B cell (primary cell): ENCODE data around the gene THOP1. TPM values are rescaled to one million over a fixed set of nuclear protein-coding genes. Genes with fewer than 3 reads are reported as not detected.

Experiments
- ATAC-seq: fragments of 200-7000 bp; cut with Tn5 transposase; one replicate; pipeline ENCODE4 v1.10.0; 2021; ENCODE audit warnings: low read depth, mild to moderate bottlenecking, moderate number of reproducible peaks, moderate library complexity
- CTCF ChIA-PET: fragments of 350-600 bp; sonication (Branson Sonifier 250); formaldehyde crosslinking; loops from one replicate; lab custom pipeline; 2021; ENCODE audit warnings: antibody characterized with exemption, inconsistent platforms; lab: Charles Lee
- POLR2A ChIA-PET: fragments of 350-600 bp; sonication (Branson Sonifier 250); formaldehyde crosslinking; loops from one replicate; lab custom pipeline; 2021; ENCODE audit warnings: antibody characterized with exemption; lab: Charles Lee
- DNase-seq: peaks from one replicate; pipeline ENCODE4 v3.0.0; 2013
- H2AFZ ChIP-seq: 2 replicates; pipeline ENCODE4 v1.6.1; 2012; ENCODE audit warnings: mild to moderate bottlenecking, low read depth, low read length; ENCODE audit not compliant: insufficient read depth, poor library complexity, severe bottlenecking
- H3K27ac ChIP-seq, 2 donors: 1 replicate in 1 of 2; 2 replicates in 1 of 2; pipeline ENCODE4 v1.5.1; 2012 to 2013; ENCODE audit warnings: low read length in 2 of 2, mild to moderate bottlenecking in 2 of 2, moderate library complexity in 1 of 2
- H3K27me3 ChIP-seq, 4 experiments: fragments of 200-600 bp in 1 of 4; sonication (generic) in 1 of 4; replicated peaks in 1 of 4; 1 replicate in 2 of 4; 2 replicates in 2 of 4; pipeline versions ENCODE4 v1.6.1 to v1.7.0; 2013 to 2016; ENCODE audit warnings: low read length in 3 of 4, mild to moderate bottlenecking in 2 of 4, mixed read lengths in 1 of 4, moderate library complexity in 1 of 4; ENCODE audit not compliant: insufficient read depth in 4 of 4, control insufficient read depth in 3 of 4; ENCODE audit errors: control extremely low read depth in 1 of 4
- H3K36me3 ChIP-seq, 2 experiments: replicated peaks in 1 of 2; 1 replicate in 1 of 2; 2 replicates in 1 of 2; pipeline versions ENCODE4 v1.6.1 to v1.7.1; 2013; ENCODE audit warnings: low read length in 1 of 2; ENCODE audit not compliant: insufficient read depth in 2 of 2, control insufficient read depth in 1 of 2; ENCODE audit errors: control extremely low read depth in 1 of 2, extremely low read depth in 1 of 2
- H3K4me1 ChIP-seq, 2 donors: fragments of 200-600 bp in 1 of 2; sonication (generic) in 1 of 2; 1 replicate in 1 of 2; 2 replicates in 1 of 2; pipeline versions ENCODE4 v1.5.1 to v1.6.1; 2013 to 2017; ENCODE audit warnings: low read length in 2 of 2; ENCODE audit not compliant: control insufficient read depth in 2 of 2, insufficient read depth in 2 of 2
- H3K4me2 ChIP-seq: replicated peaks from 2 replicates; pipeline ENCODE3; 2012; ENCODE audit warnings: mild to moderate bottlenecking, low read depth, low read length; ENCODE audit not compliant: poor library complexity, severe bottlenecking
- H3K4me3 ChIP-seq, 5 experiments: fragments of 200-600 bp in 1 of 5; sonication (generic) in 1 of 5; 1 replicate in 3 of 5; 2 replicates in 2 of 5; pipeline versions ENCODE4 v1.5.1 to v1.7.0; 2011 to 2016; ENCODE audit warnings: low read length in 4 of 5, mild to moderate bottlenecking in 4 of 5, low read depth in 2 of 5, control low read depth in 1 of 5, moderate library complexity in 1 of 5; ENCODE audit not compliant: insufficient read depth in 1 of 5; ENCODE audit errors: control extremely low read depth in 1 of 5, extremely low read depth in 1 of 5
- H3K79me2 ChIP-seq: fragments of 200-600 bp; sonication (generic); one replicate; pipeline ENCODE4 v1.6.0; 2016; ENCODE audit warnings: low read length; ENCODE audit not compliant: control insufficient read depth, insufficient read depth
- H3K9ac ChIP-seq: fragments of 200-600 bp; sonication (generic); 2 replicates; pipeline ENCODE4 v1.6.1; 2017; ENCODE audit warnings: mild to moderate bottlenecking, low read length, moderate library complexity
- H3K9me3 ChIP-seq, 3 donors: one replicate each; pipeline versions ENCODE4 v1.6.1 to v1.7.1; 2013; ENCODE audit warnings: low read length in 2 of 3; ENCODE audit not compliant: control insufficient read depth in 2 of 3, insufficient read depth in 1 of 3; ENCODE audit errors: control extremely low read depth in 1 of 3
- H4K20me1 ChIP-seq: 2 replicates; pipeline ENCODE4 v1.6.0; 2012; ENCODE audit warnings: mild to moderate bottlenecking, low read length; ENCODE audit not compliant: insufficient read depth, control insufficient read depth, poor library complexity, severe bottlenecking
- H3K27ac Mint-ChIP-seq: one replicate; pipeline ENCODE4 v1.8.0; 2021; ENCODE audit warnings: mixed read lengths
- H3K27me3 Mint-ChIP-seq: one replicate; pipeline ENCODE4 v1.8.0; 2021; ENCODE audit warnings: mixed read lengths
- H3K4me1 Mint-ChIP-seq: one replicate; pipeline ENCODE4 v1.8.0; 2021; ENCODE audit warnings: mixed read lengths
- H3K4me3 Mint-ChIP-seq: one replicate; pipeline ENCODE4 v1.8.0; 2021; ENCODE audit warnings: mixed read lengths
- H3K9me3 Mint-ChIP-seq: one replicate; pipeline ENCODE4 v1.8.0; 2022; ENCODE audit warnings: mixed read lengths; ENCODE audit not compliant: insufficient read depth
- CTCF ChIP-seq: fragments of 200-600 bp; IDR thresholded peaks from one replicate; pipeline ENCODE4 v1.8.0; 2022; ENCODE audit warnings: antibody characterized with exemption, mild to moderate bottlenecking
- EZH2 ChIP-seq: IDR thresholded peaks from 2 replicates; pipeline ENCODE4 v1.6.1; 2012; ENCODE audit warnings: borderline replicate concordance, low read depth, mild to moderate bottlenecking, moderate library complexity, low read length; ENCODE audit not compliant: insufficient read depth, poor library complexity, severe bottlenecking
- WGBS: methylation state at CpG from one replicate; pipeline ENCODE4 v1.1.5; 2013; ENCODE audit warnings: missing lambda C conversion rate; ENCODE audit not compliant: insufficient coverage; 5-methylcytosine and 5-hydroxymethylcytosine counted together
- intact Hi-C: fragments of 100-400 bp; cut with micrococcal nuclease; formaldehyde crosslinking; loops from one replicate; pipeline ENCODE4 v1.10.0; 2022
- polyA plus RNA-seq: library from polyadenylated mRNA; depleted of rRNA; stranded (reverse); fragments of >200 nt; gene quantifications from 2 replicates; pipeline ENCODE4 v1.2.3, GENCODE V29; 2012
- total RNA-seq, 2 donors: library from RNA; stranded (reverse); fragments of 120-200 nt in 1 of 2; gene quantifications; 1 replicate in 1 of 2; 2 replicates in 1 of 2; pipeline versions ENCODE4 v1.2.3 to v1.2.4, GENCODE V29; 2013 to 2022

The THOP1 gene
- total and polyA plus RNA-seq, 2 donors (not counting 1 experiment from before 2014, with no cell fraction given) = 54.3 to 56.4 TPM

GRCh38 chr19:2795827-2796658 lies 10.7 kb downstream of the THOP1 start:
- H3K9ac ChIP-seq = no peak overlapping the region
- no peaks in the 10 kb centered on the region for H3K4me1 ChIP-seq
- no peaks in the 10 kb centered on the region for H3K27me3 Mint-ChIP-seq
- H3K4me3 ChIP-seq = no peak overlapping the region
- no peaks in the 10 kb centered on the region for H3K9me3 Mint-ChIP-seq
- WGBS = 96% methylated on average over 27 of the region's 27 CpGs
- no peak overlapping the region for H3K4me2 ChIP-seq
- TF ChIP-seq EZH2 (no peak), CTCF (no peak)
- CTCF ChIA-PET = no interaction called here
- POLR2A ChIA-PET = no interaction called here
- H3K9me3 ChIP-seq = no peaks in the 10 kb centered on the region
- H3K36me3 ChIP-seq = peaks cover 0 to 31% of the 10 kb centered on the region in 2 experiments
- no peak overlapping the region for H3K4me3 Mint-ChIP-seq
- H3K27me3 ChIP-seq = no peaks in the 10 kb centered on the region
- H3K27ac Mint-ChIP-seq = no peak overlapping the region
- no peaks in the 10 kb centered on the region for H4K20me1 ChIP-seq
- ATAC-seq = no peak
- H3K4me1 Mint-ChIP-seq = peaks cover 2% of the 10 kb centered on the region
- H2AFZ ChIP-seq = no peak overlapping the region
- H3K79me2 ChIP-seq = peaks cover 44% of the 10 kb centered on the region
- DNase-seq = no peak
- intact Hi-C loops = no loop called here
- no peak overlapping the region for H3K27ac ChIP-seq

DNA sequence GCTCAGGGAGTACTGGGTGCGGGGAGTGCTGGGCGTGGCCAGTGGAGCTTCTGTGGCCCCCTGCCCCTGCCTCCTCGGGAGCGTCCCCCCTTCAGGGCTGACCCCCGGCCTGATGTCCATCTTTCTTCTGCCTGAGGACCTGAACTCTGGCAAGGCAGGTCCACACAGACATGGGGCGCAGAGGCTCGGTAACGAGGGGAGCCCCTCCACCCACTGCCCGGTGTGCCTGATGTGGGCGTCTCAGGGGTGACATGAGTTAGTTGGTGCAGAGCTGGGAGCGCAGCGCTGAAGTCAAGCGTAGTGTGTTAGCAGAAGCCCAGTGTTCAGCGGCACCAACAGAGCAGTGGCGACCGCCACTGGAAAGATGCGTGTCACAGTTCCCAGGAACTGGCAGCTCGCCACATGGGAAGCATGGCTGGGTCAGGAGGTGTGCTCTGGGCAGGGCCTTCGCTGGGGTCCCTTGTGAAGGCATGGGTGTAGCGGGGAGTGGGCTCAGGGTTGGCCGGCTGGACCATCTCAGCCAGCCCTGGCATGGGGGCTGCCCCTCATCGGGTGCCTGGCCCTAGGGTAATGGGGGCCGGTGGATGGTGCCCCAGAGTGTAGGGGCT lies 11.5 kb downstream of the THOP1 start:
- H3K4me1 Mint-ChIP-seq = peaks cover 2% of the 10 kb centered on the region
- Histone ChIP-seq H3K4me2 (no peak overlapping the region), H2AFZ (no peak overlapping the region), H3K79me2 (peaks cover 37% of the 10 kb centered on the region), H3K9ac (no peak overlapping the region), H3K27ac (no peak overlapping the region), H3K27me3 (no peaks in the 10 kb centered on the region), H3K4me3 (no peak overlapping the region), H3K9me3 (no peaks in the 10 kb centered on the region), H4K20me1 (no peaks in the 10 kb centered on the region), H3K36me3 (peaks cover 0 to 30% of the 10 kb centered on the region in 2 experiments), H3K4me1 (no peaks in the 10 kb centered on the region)
- CTCF ChIA-PET = no interaction called here
- TF ChIP-seq CTCF (no peak), EZH2 (no peak)
- DNase-seq = no peak
- no peaks in the 10 kb centered on the region for H3K9me3 Mint-ChIP-seq
- no peak overlapping the region for H3K4me3 Mint-ChIP-seq
- POLR2A ChIA-PET = no interaction called here
- intact Hi-C loops = no loop called here
- no peak for ATAC-seq
- no peak overlapping the region for H3K27ac Mint-ChIP-seq
- WGBS = 98% methylated on average over 23 of the region's 23 CpGs
- H3K27me3 Mint-ChIP-seq = no peaks in the 10 kb centered on the region
